ENCODE measurements around the gene PLA2G2A. TPM values are rescaled to one million over a fixed set of nuclear protein-coding genes. Genes with fewer than 3 reads are reported as not detected.

The PLA2G2A gene
- total RNA-seq, 1 experiment from 2014 or later = 9.2 TPM

DNA sequence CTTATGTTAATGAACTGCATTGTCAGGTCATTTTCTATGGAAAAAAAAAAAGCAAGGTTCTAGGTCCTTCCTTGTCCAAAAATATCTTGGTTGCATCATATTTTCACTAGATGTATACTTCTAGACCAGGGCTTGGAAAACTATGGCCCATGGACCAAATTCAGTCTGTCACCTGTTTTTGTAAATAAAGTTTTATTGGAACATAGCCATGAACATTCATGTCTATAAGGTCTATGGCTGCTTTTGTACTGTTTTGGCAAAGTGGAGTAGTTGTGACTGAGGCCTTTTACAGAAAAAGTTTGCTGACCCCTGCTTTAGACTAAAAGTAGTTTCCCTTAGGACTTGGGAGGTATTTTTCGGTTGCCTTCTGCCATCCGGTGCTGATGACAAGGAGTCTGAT is 36.8 kb downstream of the PLA2G2A start:
- no peak overlapping the region for H3K4me3 ChIP-seq (ENCODE audit: low read depth, low read length)
- intact Hi-C loops (cut with micrococcal nuclease; ENCODE audit: unreplicated experiment) = no loop called here
- BruUV-seq (replicated peaks) = no TSS peak
- ChIA-PET POLR2A (no interaction called here), CTCF (no interaction called here)
- Mint-ChIP-seq H3K9me3 (ENCODE audit: unreplicated experiment) (peaks cover 31% of the 10 kb centered on the region), H3K27me3 (ENCODE audit: insufficient read depth, unreplicated experiment) (no peaks in the 10 kb centered on the region), H3K4me1 (ENCODE audit: low read depth, unreplicated experiment) (peaks cover 18% of the 10 kb centered on the region), H3K4me3 (ENCODE audit: unreplicated experiment) (no peak overlapping the region), H3K27ac (ENCODE audit: unreplicated experiment) (no peak overlapping the region), H3K36me3 (ENCODE audit: insufficient read depth, unreplicated experiment) (peaks cover 22% of the 10 kb centered on the region)
- H3K36me3 ChIP-seq (ENCODE audit: control insufficient read depth, insufficient read depth, low read length) = no peaks in the 10 kb centered on the region
- no peak for DNase-seq
- no peaks in the 10 kb centered on the region for H3K27me3 ChIP-seq (replicated peaks; ENCODE audit: control insufficient read depth, insufficient read depth, low read length)
- H3K9me3 ChIP-seq = peaks cover 27% of the 10 kb centered on the region
- peaks cover 22% of the 10 kb centered on the region for H3K4me1 ChIP-seq
- TF ChIP-seq, protein P1, sequence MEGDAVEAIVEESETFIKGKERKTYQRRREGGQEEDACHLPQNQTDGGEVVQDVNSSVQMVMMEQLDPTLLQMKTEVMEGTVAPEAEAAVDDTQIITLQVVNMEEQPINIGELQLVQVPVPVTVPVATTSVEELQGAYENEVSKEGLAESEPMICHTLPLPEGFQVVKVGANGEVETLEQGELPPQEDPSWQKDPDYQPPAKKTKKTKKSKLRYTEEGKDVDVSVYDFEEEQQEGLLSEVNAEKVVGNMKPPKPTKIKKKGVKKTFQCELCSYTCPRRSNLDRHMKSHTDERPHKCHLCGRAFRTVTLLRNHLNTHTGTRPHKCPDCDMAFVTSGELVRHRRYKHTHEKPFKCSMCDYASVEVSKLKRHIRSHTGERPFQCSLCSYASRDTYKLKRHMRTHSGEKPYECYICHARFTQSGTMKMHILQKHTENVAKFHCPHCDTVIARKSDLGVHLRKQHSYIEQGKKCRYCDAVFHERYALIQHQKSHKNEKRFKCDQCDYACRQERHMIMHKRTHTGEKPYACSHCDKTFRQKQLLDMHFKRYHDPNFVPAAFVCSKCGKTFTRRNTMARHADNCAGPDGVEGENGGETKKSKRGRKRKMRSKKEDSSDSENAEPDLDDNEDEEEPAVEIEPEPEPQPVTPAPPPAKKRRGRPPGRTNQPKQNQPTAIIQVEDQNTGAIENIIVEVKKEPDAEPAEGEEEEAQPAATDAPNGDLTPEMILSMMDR (IDR thresholded peaks at IDR 0.05; ENCODE audit: insufficient read depth in 1 of 2, low read depth in 1 of 2, low read length in 1 of 2, severe bottlenecking in 1 of 2, unreplicated experiment in 1 of 2) = no peak

DNA sequence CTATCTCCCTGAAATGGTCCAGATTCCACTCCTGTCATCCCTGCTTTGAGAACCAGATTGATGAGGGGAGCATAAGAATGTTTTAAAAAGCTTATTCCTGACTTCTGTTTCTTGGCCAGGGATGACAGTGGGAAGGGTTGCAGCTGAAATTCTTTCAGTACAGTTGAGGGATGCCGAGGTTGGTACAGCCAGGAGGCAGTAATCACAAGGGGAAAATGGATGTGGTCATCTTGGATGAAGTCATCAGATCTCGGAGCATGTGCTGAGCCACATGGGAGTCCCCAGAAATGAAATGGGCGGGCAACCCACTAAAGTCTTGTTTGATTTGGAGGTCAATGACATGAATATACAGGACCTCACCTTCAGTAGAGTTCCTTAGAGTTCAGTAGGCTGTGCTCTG is 37.3 kb downstream of the PLA2G2A start:
- intact Hi-C loops (cut with micrococcal nuclease; ENCODE audit: unreplicated experiment) = no loop called here
- ChIA-PET POLR2A (no interaction called here), CTCF (no interaction called here)
- peaks cover 16% of the 10 kb centered on the region for H3K4me1 ChIP-seq
- Mint-ChIP-seq H3K4me3 (ENCODE audit: unreplicated experiment) (no peak overlapping the region), H3K36me3 (ENCODE audit: insufficient read depth, unreplicated experiment) (peaks cover 22% of the 10 kb centered on the region), H3K27me3 (ENCODE audit: insufficient read depth, unreplicated experiment) (no peaks in the 10 kb centered on the region), H3K9me3 (ENCODE audit: unreplicated experiment) (peaks cover 37% of the 10 kb centered on the region), H3K4me1 (ENCODE audit: low read depth, unreplicated experiment) (peaks cover 18% of the 10 kb centered on the region), H3K27ac (ENCODE audit: unreplicated experiment) (no peak overlapping the region)
- H3K9me3 ChIP-seq = peaks cover 23% of the 10 kb centered on the region
- no peaks in the 10 kb centered on the region for H3K27me3 ChIP-seq (replicated peaks; ENCODE audit: control insufficient read depth, insufficient read depth, low read length)
- H3K36me3 ChIP-seq (ENCODE audit: control insufficient read depth, insufficient read depth, low read length) = no peaks in the 10 kb centered on the region
- H3K4me3 ChIP-seq (ENCODE audit: low read depth, low read length) = no peak overlapping the region
- TF ChIP-seq, protein P1 (IDR thresholded peaks at IDR 0.05; ENCODE audit: insufficient read depth in 1 of 2, low read depth in 1 of 2, low read length in 1 of 2, severe bottlenecking in 1 of 2, unreplicated experiment in 1 of 2) = no peak
- BruUV-seq (replicated peaks) = no TSS peak
- DNase-seq = no peak

GRCh38 chr1:19941206-19941568 is 38.2 kb downstream of the PLA2G2A start:
- Mint-ChIP-seq H3K4me3 (ENCODE audit: unreplicated experiment) (no peak overlapping the region), H3K36me3 (ENCODE audit: insufficient read depth, unreplicated experiment) (peaks cover 14% of the 10 kb centered on the region), H3K4me1 (ENCODE audit: low read depth, unreplicated experiment) (peaks cover 9% of the 10 kb centered on the region), H3K27me3 (ENCODE audit: insufficient read depth, unreplicated experiment) (no peaks in the 10 kb centered on the region), H3K9me3 (ENCODE audit: unreplicated experiment) (peaks cover 46% of the 10 kb centered on the region), H3K27ac (ENCODE audit: unreplicated experiment) (no peak overlapping the region)
- H3K9me3 ChIP-seq = peaks cover 20% of the 10 kb centered on the region
- no TSS peak for BruUV-seq (replicated peaks)
- no peak overlapping the region for H3K4me3 ChIP-seq (ENCODE audit: low read depth, low read length)
- intact Hi-C loops (cut with micrococcal nuclease; ENCODE audit: unreplicated experiment) = no loop called here
- ChIA-PET CTCF (no interaction called here), POLR2A (no interaction called here)
- TF ChIP-seq, protein P1 (IDR thresholded peaks at IDR 0.05; ENCODE audit: insufficient read depth in 1 of 2, low read depth in 1 of 2, low read length in 1 of 2, severe bottlenecking in 1 of 2, unreplicated experiment in 1 of 2) = no peak
- no peak for DNase-seq
- H3K4me1 ChIP-seq = peaks cover 11% of the 10 kb centered on the region
- H3K27me3 ChIP-seq (replicated peaks; ENCODE audit: control insufficient read depth, insufficient read depth, low read length) = no peaks in the 10 kb centered on the region
- no peaks in the 10 kb centered on the region for H3K36me3 ChIP-seq (ENCODE audit: control insufficient read depth, insufficient read depth, low read length)
